Measurements from ENCODE around the gene CUBN. TPM values are rescaled to one million over a fixed set of nuclear protein-coding genes. Genes with fewer than 3 reads are reported as not detected.

The CUBN gene
- total and polyA plus RNA-seq, 8 donors = 0.28 to 1.3 (median 0.66) TPM

DNA sequence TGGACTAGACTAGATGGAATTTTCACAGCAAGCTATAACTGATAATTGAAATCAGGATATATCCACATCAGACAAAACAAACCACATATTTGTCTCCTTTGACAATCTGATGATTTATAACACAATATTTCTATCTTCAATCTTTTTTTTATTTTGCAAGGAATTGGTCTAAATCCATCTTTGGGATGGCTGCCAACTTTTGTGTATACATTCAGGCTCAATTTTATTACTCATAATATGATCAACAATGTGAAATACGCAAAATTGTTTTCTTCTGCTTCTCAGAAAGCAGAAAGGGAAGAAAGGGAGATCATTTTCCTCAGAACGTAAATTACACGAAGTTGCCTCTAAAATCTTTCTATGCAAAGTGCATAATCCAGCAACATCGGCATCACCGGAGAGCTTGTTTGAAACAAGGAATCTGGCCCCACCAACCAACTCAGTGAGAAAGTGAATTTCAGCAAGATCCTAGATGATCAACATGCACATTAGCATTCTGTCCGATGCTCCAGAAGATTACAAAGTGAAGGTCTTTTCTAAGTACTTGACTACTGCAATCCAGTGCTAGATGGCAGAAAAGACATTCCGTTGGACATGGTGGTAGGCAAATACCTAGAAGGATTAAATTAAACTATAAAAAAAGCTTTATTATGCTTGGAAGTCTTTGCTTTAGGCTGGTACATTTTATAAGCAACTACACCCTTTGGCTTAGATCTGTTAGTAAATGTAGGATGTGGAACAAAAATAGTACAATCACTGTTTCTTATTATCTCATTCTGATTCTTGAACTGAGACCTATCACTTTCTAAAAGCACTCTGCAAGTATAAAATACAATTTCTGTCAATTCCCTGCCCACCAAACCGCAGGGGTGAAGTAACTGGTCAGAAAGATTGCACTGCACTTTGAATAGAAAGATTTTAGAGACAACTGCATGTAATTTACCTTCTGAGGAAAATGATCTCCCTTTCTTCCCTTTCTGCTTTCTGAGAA lies 186.0 kb downstream of the CUBN start:
- DNase-seq (no peak), ATAC-seq (no peak), FAIRE-seq (no peak)
- no peaks in the 10 kb centered on the region for H3K36me3 ChIP-seq
- no peaks in the 10 kb centered on the region for H3K27me3 ChIP-seq
- no peaks in the 10 kb centered on the region for H3K9me3 ChIP-seq
- TF ChIP-seq, protein P1, sequence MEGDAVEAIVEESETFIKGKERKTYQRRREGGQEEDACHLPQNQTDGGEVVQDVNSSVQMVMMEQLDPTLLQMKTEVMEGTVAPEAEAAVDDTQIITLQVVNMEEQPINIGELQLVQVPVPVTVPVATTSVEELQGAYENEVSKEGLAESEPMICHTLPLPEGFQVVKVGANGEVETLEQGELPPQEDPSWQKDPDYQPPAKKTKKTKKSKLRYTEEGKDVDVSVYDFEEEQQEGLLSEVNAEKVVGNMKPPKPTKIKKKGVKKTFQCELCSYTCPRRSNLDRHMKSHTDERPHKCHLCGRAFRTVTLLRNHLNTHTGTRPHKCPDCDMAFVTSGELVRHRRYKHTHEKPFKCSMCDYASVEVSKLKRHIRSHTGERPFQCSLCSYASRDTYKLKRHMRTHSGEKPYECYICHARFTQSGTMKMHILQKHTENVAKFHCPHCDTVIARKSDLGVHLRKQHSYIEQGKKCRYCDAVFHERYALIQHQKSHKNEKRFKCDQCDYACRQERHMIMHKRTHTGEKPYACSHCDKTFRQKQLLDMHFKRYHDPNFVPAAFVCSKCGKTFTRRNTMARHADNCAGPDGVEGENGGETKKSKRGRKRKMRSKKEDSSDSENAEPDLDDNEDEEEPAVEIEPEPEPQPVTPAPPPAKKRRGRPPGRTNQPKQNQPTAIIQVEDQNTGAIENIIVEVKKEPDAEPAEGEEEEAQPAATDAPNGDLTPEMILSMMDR (IDR thresholded peaks at IDR 0.05) = no peak
- intact Hi-C loops (cut with DNase I) = no loop called here
- H3K4me3 ChIP-seq = no peak overlapping the region
- no peaks in the 10 kb centered on the region for H3K4me1 ChIP-seq
- no peak overlapping the region for H3K27ac ChIP-seq
- WGBS, 2 donors = 73 to 84% methylated on average over 8 of the region's 8 CpGs

DNA sequence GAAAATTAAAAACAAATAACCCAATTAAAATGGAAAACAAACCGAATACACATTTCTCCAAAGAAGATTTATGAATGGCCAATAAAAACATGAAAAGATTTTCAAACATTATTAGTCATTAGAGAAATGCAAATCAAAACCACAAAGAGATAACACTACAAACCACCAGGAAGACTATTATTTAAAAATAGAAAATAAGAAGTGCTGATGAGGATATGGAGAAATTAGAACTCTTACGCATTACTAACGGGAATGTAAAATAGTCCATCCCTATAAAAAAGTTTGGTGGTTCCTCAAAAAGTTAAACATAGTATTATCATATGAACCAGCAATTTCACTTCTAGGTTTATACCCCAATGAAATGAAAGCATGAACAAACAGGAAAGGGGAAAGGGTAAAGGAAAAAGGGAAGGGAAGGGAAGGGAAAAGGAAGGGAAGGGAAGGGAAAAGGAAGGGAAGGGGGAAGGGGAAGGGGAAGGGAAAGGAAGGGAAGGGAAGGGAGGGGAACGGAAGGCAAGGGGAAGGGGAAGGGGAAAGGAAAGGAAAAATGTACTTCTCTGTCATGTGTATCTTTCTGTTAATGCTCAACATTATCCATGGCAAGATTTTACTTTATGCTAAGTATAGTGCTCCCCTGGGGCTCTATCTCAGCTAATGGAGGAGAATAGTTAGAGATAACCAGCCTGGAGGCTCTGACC lies 187.1 kb downstream of the CUBN start:
- TF ChIP-seq, protein P1 (IDR thresholded peaks at IDR 0.05) = no peak
- Histone ChIP-seq H3K9me3 (no peaks in the 10 kb centered on the region), H3K4me3 (no peak overlapping the region), H3K4me1 (no peaks in the 10 kb centered on the region), H3K27ac (no peak overlapping the region), H3K36me3 (no peaks in the 10 kb centered on the region), H3K27me3 (no peaks in the 10 kb centered on the region)
- no peak for ATAC-seq
- no peak for DNase-seq
- intact Hi-C loops (cut with DNase I) = no loop called here
- peak; percentile 54 for FAIRE-seq
- WGBS, 2 donors = 65 to 66% methylated on average over 4 of the region's 4 CpGs

DNA sequence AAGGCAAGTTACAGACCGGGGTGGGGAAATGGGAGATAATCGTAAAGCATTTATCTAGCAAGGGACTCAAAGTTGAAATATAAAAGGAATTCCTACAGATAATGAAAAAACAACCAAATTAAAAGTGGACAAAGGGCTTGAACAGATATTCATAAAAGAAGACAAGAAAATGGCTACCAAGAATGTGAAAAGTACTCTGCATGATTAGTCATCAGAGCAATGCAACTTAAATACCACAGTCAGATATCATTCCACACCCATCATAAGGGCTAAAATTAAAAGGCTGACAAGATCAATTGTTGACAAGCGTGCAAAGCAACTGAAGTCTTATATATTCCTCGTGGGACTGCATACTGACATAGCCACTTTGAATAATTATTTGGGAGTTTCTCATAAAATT lies 187.7 kb downstream of the CUBN start:
- Histone ChIP-seq H3K9me3 (no peaks in the 10 kb centered on the region), H3K4me1 (no peaks in the 10 kb centered on the region), H3K27ac (no peak overlapping the region), H3K4me3 (no peak overlapping the region), H3K27me3 (no peaks in the 10 kb centered on the region), H3K36me3 (no peaks in the 10 kb centered on the region)
- FAIRE-seq = no peak
- no peak for ATAC-seq
- 71 to 87% methylated on average over 4 of the region's 4 CpGs for WGBS, 2 donors
- TF ChIP-seq, protein P1 (IDR thresholded peaks at IDR 0.05) = no peak
- intact Hi-C loops (cut with DNase I) = no loop called here
- DNase-seq = no peak

DNA sequence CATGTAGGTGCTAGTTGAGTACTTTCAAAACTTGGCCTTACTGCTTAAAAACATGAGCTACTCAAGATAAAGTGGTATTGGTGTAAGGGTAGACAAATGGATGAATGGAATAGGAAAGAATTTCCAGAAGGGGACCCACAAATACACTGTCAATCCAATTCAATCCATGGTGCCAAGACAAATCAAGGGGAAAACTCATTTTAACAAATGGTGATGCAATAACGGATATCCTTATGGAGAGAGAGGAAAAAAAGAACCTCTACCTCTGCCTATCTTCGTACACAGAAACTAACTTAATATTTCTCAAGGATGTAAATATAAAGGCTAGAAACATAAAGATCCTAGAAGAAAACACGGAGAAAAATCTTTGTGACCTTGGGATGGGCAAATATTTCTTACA lies 188.5 kb downstream of the CUBN start:
- H3K4me3 ChIP-seq = no peak overlapping the region
- H3K27me3 ChIP-seq = no peaks in the 10 kb centered on the region
- no peak overlapping the region for H3K27ac ChIP-seq
- no peaks in the 10 kb centered on the region for H3K4me1 ChIP-seq
- no peaks in the 10 kb centered on the region for H3K9me3 ChIP-seq
- no peak for FAIRE-seq
- WGBS, 2 donors = 74 to 83% methylated on average over 3 of the region's 3 CpGs
- intact Hi-C loops (cut with DNase I) = no loop called here
- no peak for DNase-seq
- TF ChIP-seq, protein P1 (IDR thresholded peaks at IDR 0.05) = no peak
- ATAC-seq = no peak
- H3K36me3 ChIP-seq = no peaks in the 10 kb centered on the region

All from pancreas (tissue), 10 donors.